Iris pigment epithelial cell (primary cell): Measurements from ENCODE around the gene PSMA3.

ENCODE experiments used
- DNase-seq: peaks from one replicate; pipeline ENCODE4 v3.0.0-alpha.2; 2011; ENCODE audit warnings: low read depth

The PSMA3 gene

GRCh38 chr14:58272588-58273372, 28.1 kb downstream of the PSMA3 start:
- peak; percentile 51 for DNase-seq

DNA sequence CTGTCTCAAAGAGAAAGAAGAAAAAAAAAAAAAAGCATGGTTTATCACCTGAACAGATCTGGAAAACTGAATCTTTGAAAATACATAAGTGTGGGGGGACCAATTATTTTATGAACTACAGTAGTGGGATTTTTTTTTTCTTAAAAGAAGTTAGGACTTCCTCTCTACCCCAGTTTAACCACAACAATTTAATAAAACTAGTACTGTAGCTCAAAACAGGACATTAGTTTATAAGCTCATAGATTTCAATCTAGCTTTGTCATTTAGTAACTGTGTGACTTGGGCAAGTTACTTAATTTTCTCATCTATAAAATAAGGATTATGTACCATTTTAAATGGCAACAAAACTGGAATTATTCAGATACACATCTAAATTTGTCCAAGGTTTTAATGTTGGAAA, 30.2 kb downstream of the PSMA3 start:
- no peak for DNase-seq

DNA sequence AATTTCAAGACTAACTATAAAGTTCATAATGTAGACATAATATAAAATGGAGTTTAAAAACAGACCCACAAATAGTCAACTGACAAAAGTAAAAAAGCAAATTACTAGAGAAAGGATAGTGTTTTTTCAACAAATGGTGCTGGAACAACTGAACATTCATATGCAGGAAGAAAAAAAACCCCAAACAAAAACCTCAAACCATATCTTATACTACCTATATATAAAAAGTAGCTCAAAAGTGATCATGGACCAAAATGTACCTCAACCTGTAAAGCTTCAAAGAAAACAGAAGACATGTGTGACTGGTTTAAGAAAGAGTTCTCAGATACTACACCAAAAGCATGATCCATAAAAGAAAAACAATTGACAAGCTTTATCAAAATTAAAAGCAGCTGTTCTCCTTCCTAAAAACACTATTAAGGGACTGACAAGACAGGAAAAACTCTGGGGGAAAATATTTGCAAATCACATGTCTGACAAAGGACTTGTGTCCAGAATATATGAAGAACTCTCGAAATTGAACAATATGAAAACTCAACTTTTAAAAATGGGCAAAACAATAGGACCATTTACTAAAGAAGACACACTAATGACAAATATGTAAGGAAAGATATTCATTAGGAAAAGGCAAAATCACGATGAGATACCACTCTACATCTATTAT, 31.0 kb downstream of the PSMA3 start:
- DNase-seq, result no peak

DNA sequence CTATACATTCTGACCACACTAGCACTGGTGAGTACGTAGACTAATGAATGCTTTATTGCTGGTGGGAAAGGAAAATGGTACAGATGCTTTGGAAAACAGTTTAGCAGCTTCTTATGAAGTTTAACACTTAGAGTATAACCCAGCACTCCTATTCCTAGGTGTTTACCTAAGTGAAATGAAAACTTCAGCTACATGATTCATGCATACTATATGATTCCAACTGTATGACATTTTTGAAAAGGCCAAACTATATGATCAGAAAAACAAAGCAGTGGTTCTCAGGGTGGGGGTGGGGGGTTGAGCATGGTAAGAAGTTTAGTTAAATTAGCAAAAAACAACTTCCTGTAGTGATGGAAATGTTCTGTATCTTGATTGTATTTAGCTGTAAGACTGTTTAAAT, 31.6 kb downstream of the PSMA3 start:
- no peak for DNase-seq

- no peak for DNase-seq
Measured at GRCh38 chr14:58278177-58278576, 33.5 kb downstream of the PSMA3 start.

GRCh38 chr14:58280954-58281787, 36.5 kb downstream of the PSMA3 start:
- DNase-seq, result peak; percentile 96

DNA sequence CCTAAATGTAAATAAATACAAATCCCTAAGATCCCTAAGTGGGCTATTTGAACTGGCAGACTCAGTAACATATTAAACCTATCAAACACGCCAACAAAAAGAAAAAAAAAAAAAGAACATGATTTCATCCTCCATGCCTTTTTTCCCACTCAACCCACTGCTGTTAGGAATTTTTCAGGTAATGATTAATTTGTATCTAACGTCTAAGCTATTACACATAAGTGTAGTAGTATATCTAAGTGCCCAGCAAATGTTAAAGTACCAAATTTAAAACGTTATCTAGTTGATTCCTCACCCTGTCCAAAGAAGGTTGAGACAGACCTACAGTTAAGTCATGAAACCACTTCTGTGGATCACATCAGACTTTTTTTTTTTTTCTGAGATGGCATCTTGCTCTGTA, 37.3 kb downstream of the PSMA3 start:
- peak; percentile 9 for DNase-seq

- peak; percentile 31 for DNase-seq
Measured at GRCh38 chr14:58282925-58283593, 38.4 kb downstream of the PSMA3 start.

- DNase-seq, result no peak
Measured at GRCh38 chr14:58283730-58284129, 39.1 kb downstream of the PSMA3 start.

GRCh38 chr14:58285132-58285531, 40.5 kb downstream of the PSMA3 start:
- no peak for DNase-seq

DNA sequence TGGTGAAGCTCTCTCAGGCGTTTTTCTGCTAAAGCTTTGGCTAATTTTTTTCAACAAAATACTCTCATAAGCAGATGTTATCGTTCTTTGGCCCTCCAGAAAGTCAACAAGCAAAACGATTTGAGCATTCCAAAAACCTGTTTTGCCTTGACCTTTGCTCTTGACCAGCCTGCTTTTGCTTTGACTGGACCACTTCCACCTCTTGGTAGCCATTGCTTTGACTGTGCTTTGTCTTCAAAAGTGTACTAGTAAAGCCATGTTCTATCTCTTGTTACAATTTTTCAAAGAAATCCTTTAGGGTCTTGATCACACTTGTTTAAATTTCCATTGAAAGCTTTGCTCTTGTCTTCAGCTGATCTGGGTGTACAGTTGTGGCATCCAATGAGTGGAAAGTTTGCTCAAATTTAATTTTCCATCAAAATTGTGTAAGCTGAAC, 43.0 kb downstream of the PSMA3 start:
- DNase-seq, result no peak

GRCh38 chr14:58288106-58288792, 43.6 kb downstream of the PSMA3 start:
- no peak for DNase-seq

DNA sequence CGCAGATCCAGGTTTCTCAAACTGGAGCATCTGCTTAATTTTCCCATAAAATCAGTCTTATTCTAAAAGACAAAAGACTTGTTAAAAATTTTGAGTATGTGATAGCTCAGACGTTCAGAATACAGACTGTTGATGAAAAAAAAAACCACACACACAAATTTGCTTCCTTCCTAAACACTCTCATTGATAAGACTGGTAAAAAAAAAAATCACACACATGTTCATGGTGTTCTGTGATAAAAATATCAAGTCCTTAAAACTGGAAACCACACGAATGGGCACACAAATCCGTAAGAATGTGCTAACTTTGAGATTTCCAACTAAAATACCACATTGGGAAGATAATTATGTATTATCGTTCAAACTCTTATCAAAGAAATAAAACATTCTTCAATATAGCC, 47.0 kb downstream of the PSMA3 start:
- no peak for DNase-seq

DNA sequence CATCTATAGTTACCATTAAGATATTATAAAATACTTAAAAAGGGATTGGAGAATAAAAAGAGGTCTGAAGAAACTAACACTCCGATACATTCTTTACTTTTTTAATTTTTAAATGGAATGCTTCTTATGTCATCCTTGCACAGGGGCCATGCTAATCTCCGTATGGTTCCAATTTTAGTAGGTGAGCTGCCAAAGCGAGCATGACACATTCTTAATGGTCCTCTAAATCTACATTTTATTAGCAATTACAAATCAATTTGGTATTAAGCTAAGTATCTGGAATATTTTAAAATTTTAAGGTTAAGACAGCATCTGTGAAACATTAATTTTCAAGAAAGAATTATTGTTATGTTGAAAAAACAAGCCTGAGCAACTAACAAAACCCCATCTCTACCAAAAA, 47.5 kb downstream of the PSMA3 start:
- DNase-seq, result no peak

DNA sequence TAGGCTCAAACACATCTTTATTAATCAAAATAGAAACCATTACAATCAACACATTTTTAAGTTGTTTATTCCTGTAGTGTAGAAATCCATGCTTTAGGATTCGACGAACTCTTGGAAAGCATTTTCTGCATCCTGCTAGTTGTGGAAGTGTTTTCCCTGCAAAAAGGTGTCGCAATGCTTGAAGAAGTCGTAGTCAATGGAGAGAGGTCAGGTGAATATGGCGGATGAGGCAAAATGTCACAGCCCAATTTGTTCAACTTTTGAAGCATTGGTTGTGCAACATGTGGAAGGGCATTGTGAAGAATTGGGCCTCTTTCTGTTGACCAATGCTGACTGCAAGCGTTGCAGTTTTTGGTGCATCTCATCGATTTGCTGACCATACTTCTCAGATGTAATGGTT, 49.6 kb downstream of the PSMA3 start:
- DNase-seq, result no peak

DNA sequence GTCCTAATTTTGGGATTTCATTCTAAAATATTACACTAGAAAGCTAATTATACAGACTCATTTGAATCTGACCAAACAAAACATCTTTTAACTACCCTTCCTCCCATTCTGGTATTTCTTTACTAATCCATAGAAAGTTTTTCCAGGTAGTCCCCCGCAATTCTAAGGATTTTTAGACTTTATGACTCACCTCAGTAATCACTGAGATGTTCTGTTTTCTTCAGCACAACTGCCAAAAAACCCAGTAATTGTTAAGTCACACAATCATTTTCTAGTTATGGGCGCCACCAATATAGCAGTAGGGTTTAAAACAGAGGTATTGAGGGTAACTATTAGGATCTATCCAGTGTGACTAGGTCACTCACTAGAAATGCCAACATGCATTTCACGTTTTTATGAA, 52.1 kb downstream of the PSMA3 start:
- peak; percentile 40 for DNase-seq

DNA sequence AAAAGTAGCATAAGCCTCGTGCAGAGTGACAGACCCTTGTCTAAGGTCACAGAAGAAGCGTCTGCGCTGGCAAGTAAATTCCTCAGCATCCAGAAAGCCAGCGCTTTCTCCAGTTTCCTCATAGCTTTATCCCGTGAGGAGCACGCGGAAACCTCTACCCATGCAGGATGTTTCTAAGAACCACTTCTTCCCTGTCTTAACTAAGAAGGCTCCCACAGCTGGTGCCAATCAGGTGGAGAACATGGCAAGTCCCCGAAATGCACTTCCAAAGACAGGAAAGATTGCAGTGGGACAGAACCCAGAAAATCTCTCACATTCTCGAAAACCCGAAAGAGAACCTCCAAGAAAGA, 52.7 kb downstream of the PSMA3 start:
- peak; percentile 50 for DNase-seq

DNA sequence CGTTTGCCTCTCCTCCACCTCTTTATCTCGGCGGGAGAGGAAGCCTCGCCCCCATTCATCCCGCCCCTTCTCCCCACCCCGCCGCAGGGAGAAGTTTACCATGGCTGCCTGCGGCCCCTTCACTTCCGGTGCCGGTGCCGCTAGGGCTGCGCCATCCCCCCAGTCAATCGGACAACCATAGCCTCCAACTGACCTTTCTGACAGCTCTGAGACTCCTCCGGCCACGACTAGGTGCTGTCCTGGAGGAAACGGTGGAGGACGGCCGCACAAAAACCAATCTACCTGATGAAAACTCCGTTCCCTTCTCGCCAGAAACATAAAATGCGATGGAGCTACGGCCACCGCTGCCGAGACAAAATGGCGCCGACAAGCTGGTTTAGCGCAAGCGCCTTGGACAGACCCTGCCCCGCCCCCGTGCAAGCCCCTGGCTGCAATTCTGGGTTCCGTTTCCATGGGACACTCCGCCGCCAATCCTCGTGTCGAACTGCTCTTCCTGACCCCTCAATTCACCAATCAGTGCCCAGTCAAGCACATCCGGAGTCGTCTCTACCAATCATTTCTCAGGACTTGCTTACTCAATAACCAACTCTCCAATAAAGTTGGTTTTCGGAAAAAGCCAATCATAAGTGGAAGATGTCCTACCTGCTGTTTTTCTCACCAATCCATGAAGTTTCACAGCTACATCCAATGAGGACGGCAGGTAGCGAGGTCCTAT, 53.3 kb downstream of the PSMA3 start:
- DNase-seq, result peak; percentile 100

DNA sequence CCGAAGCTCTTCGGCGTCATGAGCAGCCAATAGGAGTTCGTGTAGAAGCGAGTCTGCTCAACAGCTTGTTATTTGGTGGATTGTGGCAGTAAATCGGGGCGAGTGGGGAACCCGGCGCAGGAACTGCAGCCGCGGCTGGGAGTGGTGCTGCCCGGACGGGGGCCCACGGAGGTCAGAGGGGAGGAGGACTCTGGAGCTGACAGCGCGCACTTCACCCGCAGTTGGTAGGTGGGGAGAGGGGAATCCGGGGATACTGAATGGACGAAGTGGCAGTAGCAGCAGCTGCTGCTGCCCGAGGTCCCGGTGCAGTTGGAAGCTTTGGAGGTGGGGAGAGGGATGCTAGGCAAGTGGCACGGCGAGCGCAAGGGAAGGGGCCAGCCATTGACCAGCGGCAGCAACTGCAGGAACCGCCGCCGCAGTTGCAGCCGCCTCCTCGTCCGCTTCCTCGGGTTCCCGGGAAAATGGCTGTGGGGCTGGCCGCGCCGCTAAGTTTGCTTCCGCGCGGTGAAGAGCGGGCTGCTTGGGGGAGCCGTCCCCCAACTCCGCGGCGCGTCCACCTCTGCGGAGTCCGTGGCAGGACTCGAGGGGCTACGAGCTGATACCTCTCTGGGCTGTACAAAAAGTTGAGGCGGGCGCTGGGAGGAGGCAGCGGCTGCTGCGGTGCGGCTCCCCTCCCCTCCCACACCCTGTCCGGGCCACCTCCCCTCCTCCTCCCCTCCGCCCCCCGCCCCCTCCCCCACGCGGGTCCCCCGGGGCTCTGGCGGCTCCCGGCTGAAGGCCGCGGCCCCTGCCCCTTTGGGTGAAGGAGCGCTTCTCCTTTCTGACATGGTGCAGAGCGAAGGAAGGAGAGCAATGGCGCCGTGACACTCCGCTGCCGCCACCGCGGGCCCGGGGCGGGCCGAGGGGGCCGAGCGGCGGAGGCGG, 54.1 kb downstream of the PSMA3 start, which contains the start of gene ARID4A:
Gene ARID4A, plus strand, starts transcription at position 79 of the 924 bp plus-strand sequence. CDS start 1,300 bp downstream, outside the sequence.
- peak; percentile 19 for DNase-seq
